HEK293 (cell line): ENCODE data around the gene KANK2.

Source experiments
- CTCF ChIA-PET: fragments of 350-600 bp; formaldehyde crosslinking; extraction: SDS; loops from one replicate; lab custom pipeline; 2021; ENCODE audit warnings: antibody characterized with exemption; lab: Yijun Ruan, JAX
- POLR2A ChIA-PET: fragments of 300-600 bp; formaldehyde crosslinking; extraction: SDS; loops from one replicate; lab custom pipeline; 2020; ENCODE audit warnings: antibody characterized with exemption, inconsistent platforms; lab: Yijun Ruan, JAX
- H3K27ac ChIP-seq: fragments of 200-500 bp; sonication (Bioruptor generic); 2 replicates; pipeline ENCODE4 v1.5.1; 2014; ENCODE audit warnings: low read depth, low read length, control low read depth, inconsistent platforms; ENCODE audit errors: extremely low read depth
- H3K36me3 ChIP-seq, 2 experiments: fragments of 200-500 bp in 1 of 2; sonication (Bioruptor generic) in 1 of 2; 1 replicate in 1 of 2; 2 replicates in 1 of 2; pipeline ENCODE4 v1.5.1; 2014 to 2017; ENCODE audit warnings: inconsistent platforms in 2 of 2, low read length in 2 of 2; ENCODE audit not compliant: control insufficient read depth in 2 of 2, insufficient read depth in 1 of 2
- H3K4me1 ChIP-seq: fragments of 200-500 bp; sonication (Bioruptor generic); 2 replicates; pipeline ENCODE4 v1.5.1; 2014; ENCODE audit warnings: mild to moderate bottlenecking, low read length, inconsistent platforms; ENCODE audit not compliant: control insufficient read depth, insufficient read depth
- H3K4me3 ChIP-seq: 2 replicates; pipeline ENCODE4 v1.5.1; 2011; ENCODE audit warnings: low read depth, mild to moderate bottlenecking, control low read depth, low read length, moderate library complexity
- H3K9me3 ChIP-seq: fragments of 200-500 bp; sonication (Bioruptor generic); 2 replicates; pipeline ENCODE4 v1.5.1; 2014; ENCODE audit warnings: low read depth, low read length, inconsistent platforms; ENCODE audit not compliant: control insufficient read depth, insufficient read depth
- BCL11B ChIP-seq: fragments of 450-650 bp; formaldehyde crosslinking; IDR thresholded peaks from 2 replicates; pipeline ENCODE4 v1.5.1; 2016; ENCODE audit warnings: low read depth, missing biosample characterization, missing genetic modification characterization
- IKZF3 ChIP-seq: fragments of 450-650 bp; IDR thresholded peaks from 2 replicates; pipeline ENCODE4 v1.5.0; 2018; ENCODE audit warnings: missing biosample characterization, mild to moderate bottlenecking, missing genetic modification characterization, moderate library complexity
- KLF10 ChIP-seq: fragments of 450-650 bp; IDR thresholded peaks from 2 replicates; pipeline ENCODE4 v1.5.1; 2018; ENCODE audit warnings: missing biosample characterization, mild to moderate bottlenecking, missing genetic modification characterization
- PRDM6 ChIP-seq: fragments of 450-650 bp; formaldehyde crosslinking; IDR thresholded peaks from 2 replicates; pipeline ENCODE4 v1.5.1; 2017; ENCODE audit warnings: missing biosample characterization, missing genetic modification characterization
- SP2 ChIP-seq: fragments of 450-650 bp; formaldehyde crosslinking; IDR thresholded peaks from 2 replicates; pipeline ENCODE4 v1.5.1; 2016; ENCODE audit warnings: missing biosample characterization, missing genetic modification characterization
- ZBTB17 ChIP-seq: fragments of 450-650 bp; formaldehyde crosslinking; IDR thresholded peaks from 2 replicates; pipeline ENCODE4 v1.5.1; 2016; ENCODE audit warnings: missing biosample characterization, missing genetic modification characterization
- ZBTB7A ChIP-seq: fragments of 450-650 bp; formaldehyde crosslinking; IDR thresholded peaks from 2 replicates; pipeline ENCODE4 v1.5.1; 2016; ENCODE audit warnings: low read depth, missing biosample characterization, missing genetic modification characterization
- ZEB2 ChIP-seq: fragments of 450-650 bp; formaldehyde crosslinking; IDR thresholded peaks from 2 replicates; pipeline ENCODE4 v1.5.1; 2016; ENCODE audit warnings: missing biosample characterization, missing genetic modification characterization
- ZNF140 ChIP-seq: fragments of 450-650 bp; formaldehyde crosslinking; IDR thresholded peaks from 2 replicates; pipeline ENCODE4 v1.5.1; 2016; ENCODE audit warnings: missing biosample characterization, missing genetic modification characterization
- ZNF146 ChIP-seq: fragments of 450-650 bp; formaldehyde crosslinking; IDR thresholded peaks from 2 replicates; pipeline ENCODE4 v1.5.1; 2016; ENCODE audit warnings: missing biosample characterization, missing genetic modification characterization
- ZNF155 ChIP-seq: fragments of 450-650 bp; formaldehyde crosslinking; IDR thresholded peaks from 2 replicates; pipeline ENCODE4 v1.5.1; 2016; ENCODE audit warnings: missing biosample characterization, missing genetic modification characterization
- ZNF157 ChIP-seq: fragments of 450-650 bp; formaldehyde crosslinking; IDR thresholded peaks from 2 replicates; pipeline ENCODE4 v1.5.1; 2016; ENCODE audit warnings: missing biosample characterization, missing genetic modification characterization
- ZNF2 ChIP-seq: fragments of 450-650 bp; formaldehyde crosslinking; IDR thresholded peaks from 2 replicates; pipeline ENCODE4 v1.5.1; 2016; ENCODE audit warnings: missing biosample characterization, missing genetic modification characterization
- ZNF211 ChIP-seq: fragments of 450-650 bp; formaldehyde crosslinking; IDR thresholded peaks from 2 replicates; pipeline ENCODE4 v1.5.1; 2016; ENCODE audit warnings: low read depth, missing biosample characterization, missing genetic modification characterization
- ZNF37A ChIP-seq: fragments of 450-650 bp; IDR thresholded peaks from 2 replicates; pipeline ENCODE4 v1.5.1; 2018; ENCODE audit warnings: missing biosample characterization, missing genetic modification characterization
- ZNF391 ChIP-seq: fragments of 450-650 bp; formaldehyde crosslinking; IDR thresholded peaks from 2 replicates; pipeline ENCODE4 v1.5.1; 2016; ENCODE audit warnings: low read depth, missing biosample characterization, missing genetic modification characterization, borderline replicate concordance
- ZNF416 ChIP-seq: fragments of 450-650 bp; formaldehyde crosslinking; IDR thresholded peaks from 2 replicates; pipeline ENCODE4 v1.5.1; 2016; ENCODE audit warnings: missing biosample characterization, missing genetic modification characterization
- ZNF48 ChIP-seq: fragments of 450-650 bp; formaldehyde crosslinking; IDR thresholded peaks from 2 replicates; pipeline ENCODE4 v1.5.1; 2016; ENCODE audit warnings: missing biosample characterization, missing genetic modification characterization
- ZNF488 ChIP-seq: fragments of 450-650 bp; formaldehyde crosslinking; IDR thresholded peaks from 2 replicates; pipeline ENCODE4 v1.5.1; 2016; ENCODE audit warnings: missing biosample characterization, missing genetic modification characterization
- ZNF596 ChIP-seq: fragments of 450-650 bp; IDR thresholded peaks from 2 replicates; pipeline ENCODE4 v1.5.0; 2018; ENCODE audit warnings: missing biosample characterization, mild to moderate bottlenecking, missing genetic modification characterization, moderate library complexity
- ZNF621 ChIP-seq: fragments of 450-650 bp; formaldehyde crosslinking; IDR thresholded peaks from 2 replicates; pipeline ENCODE4 v1.5.1; 2017; ENCODE audit warnings: missing biosample characterization, missing genetic modification characterization
- ZNF639 ChIP-seq: fragments of 450-650 bp; formaldehyde crosslinking; IDR thresholded peaks from 2 replicates; pipeline ENCODE4 v1.5.1; 2016; ENCODE audit warnings: missing biosample characterization, missing genetic modification characterization
- ZNF660 ChIP-seq: fragments of 450-650 bp; IDR thresholded peaks from 2 replicates; pipeline ENCODE4 v1.5.1; 2018; ENCODE audit warnings: missing biosample characterization, mild to moderate bottlenecking, missing genetic modification characterization
- ZNF791 ChIP-seq: fragments of 450-650 bp; formaldehyde crosslinking; IDR thresholded peaks from 2 replicates; pipeline ENCODE4 v1.5.1; 2016; ENCODE audit warnings: missing biosample characterization, missing genetic modification characterization
- TF ChIP-seq, protein P1 (sequence below): fragments of 450-650 bp; formaldehyde crosslinking; optimal IDR thresholded peaks from 2 replicates; pipeline ENCODE3; 2016; ENCODE audit warnings: missing biosample characterization, mild to moderate bottlenecking, missing genetic modification characterization
- TF ChIP-seq, protein P2 (sequence below): fragments of 450-650 bp; formaldehyde crosslinking; IDR thresholded peaks from 2 replicates; pipeline ENCODE4 v1.5.1; 2016; ENCODE audit warnings: missing biosample characterization, missing genetic modification characterization

Gene KANK2

DNA sequence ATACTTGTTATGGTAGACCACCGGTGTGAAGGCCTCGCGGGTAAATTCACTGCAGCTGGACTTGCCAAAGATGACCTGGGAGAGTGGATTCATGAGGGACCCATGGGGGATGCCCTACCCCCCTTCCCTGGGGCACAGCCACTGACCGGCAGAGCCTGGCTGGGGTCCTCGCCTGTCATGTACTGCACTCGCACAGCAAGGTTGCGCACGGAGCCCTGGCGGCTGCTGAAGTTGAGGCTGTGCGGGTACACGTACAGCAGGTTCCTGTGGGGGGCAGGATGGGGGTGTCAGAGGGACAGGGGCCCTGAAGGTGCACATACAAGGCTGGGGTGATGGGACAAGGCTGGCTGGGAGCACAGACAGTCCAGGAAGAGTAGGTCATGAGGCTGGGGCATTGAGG, 40.7 kb upstream of the KANK2 start:
- peaks cover 0 to 19% of the 10 kb centered on the region in 2 experiments; a peak in 2 of 3 replicates for H3K36me3 ChIP-seq
- ChIA-PET CTCF (no interaction called here), POLR2A (no interaction called here)
- H3K27ac ChIP-seq: no peak overlapping the region
- no peaks in the 10 kb centered on the region for H3K9me3 ChIP-seq
- H3K4me1 ChIP-seq: no peaks in the 10 kb centered on the region
- H3K4me3 ChIP-seq: no peak overlapping the region
- no peak for TF ChIP-seq ZNF639 (tag by site-specific recombination)
- no peak for TF ChIP-seq ZBTB17 (tag by site-specific recombination)
- TF ChIP-seq ZNF596: no peak
- TF ChIP-seq SP2 (tag by site-specific recombination): no peak
- no peak for TF ChIP-seq IKZF3 (tag by site-specific recombination)
- no peak for TF ChIP-seq ZNF37A
- no peak for TF ChIP-seq ZNF48 (tag by site-specific recombination)
- no peak for TF ChIP-seq ZNF157 (tag by site-specific recombination)
- no peak for TF ChIP-seq PRDM6 (tag by site-specific recombination)
- no peak for TF ChIP-seq ZNF211 (tag by site-specific recombination)
- TF ChIP-seq ZNF155 (tag by site-specific recombination): no peak
- no peak for TF ChIP-seq ZNF2
- TF ChIP-seq, protein P1, sequence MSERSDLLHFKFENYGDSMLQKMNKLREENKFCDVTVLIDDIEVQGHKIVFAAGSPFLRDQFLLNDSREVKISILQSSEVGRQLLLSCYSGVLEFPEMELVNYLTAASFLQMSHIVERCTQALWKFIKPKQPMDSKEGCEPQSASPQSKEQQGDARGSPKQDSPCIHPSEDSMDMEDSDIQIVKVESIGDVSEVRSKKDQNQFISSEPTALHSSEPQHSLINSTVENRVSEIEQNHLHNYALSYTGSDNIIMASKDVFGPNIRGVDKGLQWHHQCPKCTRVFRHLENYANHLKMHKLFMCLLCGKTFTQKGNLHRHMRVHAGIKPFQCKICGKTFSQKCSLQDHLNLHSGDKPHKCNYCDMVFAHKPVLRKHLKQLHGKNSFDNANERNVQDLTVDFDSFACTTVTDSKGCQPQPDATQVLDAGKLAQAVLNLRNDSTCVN: no peak
- no peak for TF ChIP-seq ZNF391
- no peak for TF ChIP-seq ZNF621
- TF ChIP-seq ZNF660: no peak
- no peak for TF ChIP-seq ZBTB7A
- TF ChIP-seq, all 188 proteins: peak for 0

DNA sequence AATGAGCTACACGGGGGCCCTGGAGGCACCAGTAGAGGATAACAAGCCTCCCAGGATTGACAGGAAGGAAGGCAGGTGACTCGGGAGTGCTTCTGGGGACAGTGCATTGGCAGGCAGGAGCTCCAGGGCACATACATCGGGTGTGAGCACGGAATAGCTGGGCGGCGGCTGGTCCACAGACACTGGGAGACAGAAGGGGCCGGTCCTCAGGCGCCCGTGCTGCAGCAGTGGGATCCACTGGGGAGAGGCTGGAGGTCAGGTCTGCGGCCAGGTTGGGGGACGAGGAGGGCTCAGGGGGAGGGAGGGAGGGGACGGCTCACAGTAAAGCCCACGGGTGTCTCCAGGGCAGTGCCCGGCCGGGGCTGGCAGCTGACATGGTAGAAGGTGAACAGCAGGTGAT, 40.0 kb upstream of the KANK2 start:
- no peak for TF ChIP-seq ZEB2 (tag by site-specific recombination)
- H3K4me1 ChIP-seq: no peaks in the 10 kb centered on the region
- H3K4me3 ChIP-seq: no peak overlapping the region
- H3K9me3 ChIP-seq: no peaks in the 10 kb centered on the region
- peaks cover 0 to 24% of the 10 kb centered on the region in 2 experiments; a peak in 2 of 3 replicates for H3K36me3 ChIP-seq
- POLR2A ChIA-PET: no interaction called here
- no peak overlapping the region for H3K27ac ChIP-seq
- CTCF ChIA-PET: no interaction called here

DNA sequence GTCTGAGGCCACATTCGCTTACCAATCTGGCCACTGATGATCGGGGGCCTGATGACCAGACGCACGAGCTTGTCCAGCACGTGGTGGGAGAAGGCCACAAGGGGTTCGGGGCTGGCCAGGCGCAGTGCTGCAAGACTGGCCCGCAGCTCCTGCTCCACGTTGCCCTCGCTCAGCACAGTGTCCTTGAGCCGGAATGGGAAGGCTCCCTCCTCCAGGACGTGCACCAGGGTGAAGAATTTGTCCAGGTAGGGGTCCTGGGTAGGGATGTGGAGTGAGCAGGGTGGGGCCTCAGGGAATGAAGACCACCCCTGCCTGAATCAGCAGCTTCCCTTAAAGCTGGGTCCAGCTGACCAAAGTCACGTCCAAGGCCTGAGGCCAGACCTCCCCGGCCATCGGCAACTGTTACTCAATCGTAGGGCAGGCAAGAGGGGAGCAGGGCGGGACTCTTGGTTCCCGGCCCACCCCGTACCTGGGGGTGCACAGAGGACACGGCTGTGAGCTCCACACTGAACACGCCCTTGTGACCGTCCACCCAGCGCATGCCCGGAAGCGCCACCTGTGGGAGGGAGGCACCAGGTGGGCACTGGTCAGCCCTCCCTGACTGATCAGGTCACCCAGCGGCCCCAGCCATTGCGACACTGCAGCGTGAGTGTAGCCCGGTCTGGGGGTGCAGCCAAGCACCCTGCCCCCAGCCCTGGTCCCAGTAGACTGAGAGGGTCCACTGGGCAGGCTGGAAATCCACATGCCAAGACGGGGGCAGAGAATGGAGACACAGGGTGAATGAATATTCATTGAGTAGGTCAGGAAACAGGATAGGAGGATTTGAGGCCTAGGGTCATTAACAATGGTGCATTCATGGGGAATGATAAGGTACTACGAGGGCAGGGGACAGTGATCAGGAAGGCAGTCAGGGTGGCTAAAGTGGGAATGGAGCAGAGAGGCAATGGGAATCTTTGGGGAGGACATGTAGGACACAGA, 39.3 kb upstream of the KANK2 start:
- Histone ChIP-seq H3K4me3 (no peak overlapping the region), H3K27ac (no peak overlapping the region), H3K4me1 (no peaks in the 10 kb centered on the region), H3K9me3 (no peaks in the 10 kb centered on the region), H3K36me3 (peaks cover 0 to 28% of the 10 kb centered on the region in 2 experiments; a peak in 2 of 3 replicates)
- POLR2A ChIA-PET: no interaction called here
- CTCF ChIA-PET: no interaction called here
- TF ChIP-seq ZNF488 (tag by site-specific recombination) (no peak), ZNF791 (tag by site-specific recombination) (no peak), BCL11B (tag by site-specific recombination) (no peak), ZNF146 (no peak), ZNF416 (tag by site-specific recombination) (no peak), IKZF3 (tag by site-specific recombination) (no peak), KLF10 (tag by site-specific recombination) (no peak), ZNF140 (tag by site-specific recombination) (no peak), ZNF211 (tag by site-specific recombination) (no peak)
- TF ChIP-seq, protein P2, sequence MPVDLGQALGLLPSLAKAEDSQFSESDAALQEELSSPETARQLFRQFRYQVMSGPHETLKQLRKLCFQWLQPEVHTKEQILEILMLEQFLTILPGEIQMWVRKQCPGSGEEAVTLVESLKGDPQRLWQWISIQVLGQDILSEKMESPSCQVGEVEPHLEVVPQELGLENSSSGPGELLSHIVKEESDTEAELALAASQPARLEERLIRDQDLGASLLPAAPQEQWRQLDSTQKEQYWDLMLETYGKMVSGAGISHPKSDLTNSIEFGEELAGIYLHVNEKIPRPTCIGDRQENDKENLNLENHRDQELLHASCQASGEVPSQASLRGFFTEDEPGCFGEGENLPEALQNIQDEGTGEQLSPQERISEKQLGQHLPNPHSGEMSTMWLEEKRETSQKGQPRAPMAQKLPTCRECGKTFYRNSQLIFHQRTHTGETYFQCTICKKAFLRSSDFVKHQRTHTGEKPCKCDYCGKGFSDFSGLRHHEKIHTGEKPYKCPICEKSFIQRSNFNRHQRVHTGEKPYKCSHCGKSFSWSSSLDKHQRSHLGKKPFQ: no peak
